ENCODE results near the gene GAL3ST2.

The GAL3ST2 gene

DNA sequence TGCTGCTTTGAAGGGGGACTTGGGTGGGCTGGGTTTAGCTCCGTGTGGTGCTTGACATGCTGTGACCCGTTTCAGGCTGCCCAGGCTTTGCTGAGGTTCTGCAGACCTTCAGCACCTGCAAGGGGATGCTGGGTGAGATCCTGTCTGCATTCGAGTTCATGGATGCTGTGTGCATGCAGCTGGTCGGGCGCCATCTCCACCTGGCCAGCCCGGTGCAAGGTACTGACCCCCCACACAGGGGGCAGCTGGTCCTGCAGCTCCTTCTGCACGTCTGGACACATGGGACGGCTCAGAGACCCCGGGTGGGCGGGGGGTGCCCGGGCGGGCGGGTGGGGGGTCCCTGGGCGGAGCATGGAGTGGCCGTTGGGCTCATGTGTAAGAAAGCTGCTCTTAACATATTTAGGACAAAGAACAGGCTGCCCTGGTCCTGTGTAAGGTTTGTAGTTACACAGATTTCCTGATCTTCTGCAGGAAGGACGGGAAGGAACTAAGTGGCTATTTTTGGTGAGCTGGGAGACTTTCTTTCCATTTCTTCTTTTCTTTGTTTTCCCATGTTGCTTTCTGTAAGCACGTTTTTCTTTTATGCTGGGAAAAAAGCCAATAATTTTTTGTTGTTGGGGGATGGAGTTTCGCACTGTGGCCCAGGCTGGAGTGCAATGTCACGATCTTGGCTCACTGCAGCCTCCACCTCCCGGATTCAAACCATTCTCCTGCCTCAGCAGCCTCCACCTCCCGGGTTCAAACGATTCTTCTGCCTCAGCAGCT, 26.4 kb upstream of the GAL3ST2 start:
- TF ChIP-seq, protein P1, sequence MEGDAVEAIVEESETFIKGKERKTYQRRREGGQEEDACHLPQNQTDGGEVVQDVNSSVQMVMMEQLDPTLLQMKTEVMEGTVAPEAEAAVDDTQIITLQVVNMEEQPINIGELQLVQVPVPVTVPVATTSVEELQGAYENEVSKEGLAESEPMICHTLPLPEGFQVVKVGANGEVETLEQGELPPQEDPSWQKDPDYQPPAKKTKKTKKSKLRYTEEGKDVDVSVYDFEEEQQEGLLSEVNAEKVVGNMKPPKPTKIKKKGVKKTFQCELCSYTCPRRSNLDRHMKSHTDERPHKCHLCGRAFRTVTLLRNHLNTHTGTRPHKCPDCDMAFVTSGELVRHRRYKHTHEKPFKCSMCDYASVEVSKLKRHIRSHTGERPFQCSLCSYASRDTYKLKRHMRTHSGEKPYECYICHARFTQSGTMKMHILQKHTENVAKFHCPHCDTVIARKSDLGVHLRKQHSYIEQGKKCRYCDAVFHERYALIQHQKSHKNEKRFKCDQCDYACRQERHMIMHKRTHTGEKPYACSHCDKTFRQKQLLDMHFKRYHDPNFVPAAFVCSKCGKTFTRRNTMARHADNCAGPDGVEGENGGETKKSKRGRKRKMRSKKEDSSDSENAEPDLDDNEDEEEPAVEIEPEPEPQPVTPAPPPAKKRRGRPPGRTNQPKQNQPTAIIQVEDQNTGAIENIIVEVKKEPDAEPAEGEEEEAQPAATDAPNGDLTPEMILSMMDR (IDR thresholded peaks at IDR 0.05), result no peak
- Histone ChIP-seq H3K79me2 (no peaks in the 10 kb centered on the region), H3K9me3 (ENCODE audit: control insufficient read depth, low read length) (no peaks in the 10 kb centered on the region), H2AFZ (no peak overlapping the region), H3K27me3 (ENCODE audit: control insufficient read depth, insufficient read depth, low read length) (no peaks in the 10 kb centered on the region), H3K4me2 (ENCODE audit: low read length) (no peak overlapping the region), H3K36me3 (ENCODE audit: control insufficient read depth, insufficient read depth, low read length) (no peaks in the 10 kb centered on the region), H3K9ac (no peak overlapping the region), H3K4me3 (ENCODE audit: low read depth, low read length) (no peak overlapping the region), H3K27ac (no peak overlapping the region), H3K4me1 (no peaks in the 10 kb centered on the region)

DNA sequence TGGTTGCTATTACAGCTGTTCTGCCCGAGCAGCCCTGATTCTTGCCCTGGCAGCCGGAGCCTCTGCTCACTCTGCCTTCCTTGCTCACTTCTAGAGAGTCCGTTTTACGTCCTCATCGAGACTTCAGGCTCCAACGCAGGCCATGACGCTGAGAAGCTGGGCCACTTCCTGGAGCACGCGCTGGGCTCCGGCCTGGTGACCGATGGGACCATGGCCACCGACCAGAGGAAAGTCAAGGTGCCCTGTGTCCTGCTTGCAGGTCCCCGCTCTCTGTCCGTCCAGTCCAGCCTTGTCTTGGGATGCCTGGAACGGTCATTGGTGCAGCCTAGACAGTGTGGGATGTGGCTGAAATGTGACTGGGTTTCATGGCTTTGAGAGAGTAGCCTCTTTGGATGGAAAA, 25.5 kb upstream of the GAL3ST2 start:
- no peak overlapping the region for H3K27ac ChIP-seq
- TF ChIP-seq, protein P1 (IDR thresholded peaks at IDR 0.05), result no peak

DNA sequence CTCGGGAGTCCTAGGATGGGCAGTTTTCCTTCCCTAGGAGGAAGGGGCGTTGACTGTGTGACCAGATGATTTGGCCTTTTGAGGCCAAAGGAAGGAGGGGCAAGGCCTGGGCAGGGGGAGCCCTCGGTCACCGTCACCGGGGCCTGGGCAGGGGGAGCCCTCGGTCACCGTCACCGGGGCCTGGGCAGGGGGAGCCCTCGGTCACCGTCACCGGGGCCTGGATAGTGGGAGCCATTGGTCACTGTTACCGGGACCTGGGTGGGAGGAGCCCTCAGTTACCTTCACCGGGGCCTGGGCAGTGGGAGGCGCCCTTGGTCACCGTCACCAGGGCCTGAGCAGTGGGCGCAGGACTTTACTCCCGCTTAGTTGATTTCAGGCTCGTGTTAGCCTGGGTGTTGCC, 24.8 kb upstream of the GAL3ST2 start:
- Histone ChIP-seq H3K36me3 (ENCODE audit: control insufficient read depth, insufficient read depth, low read length) (no peaks in the 10 kb centered on the region), H3K4me3 (ENCODE audit: low read depth, low read length) (no peak overlapping the region)
- TF ChIP-seq, protein P1 (IDR thresholded peaks at IDR 0.05), result no peak

More for the DNA sequence above, 25.5 kb upstream of the GAL3ST2 start:
- Histone ChIP-seq H3K36me3 (ENCODE audit: control insufficient read depth, insufficient read depth, low read length) (no peaks in the 10 kb centered on the region), H3K4me2 (ENCODE audit: low read length) (no peak overlapping the region), H3K27me3 (ENCODE audit: control insufficient read depth, insufficient read depth, low read length) (no peaks in the 10 kb centered on the region), H3K9ac (no peak overlapping the region), H3K4me3 (ENCODE audit: low read depth, low read length) (no peak overlapping the region), H2AFZ (no peak overlapping the region), H3K9me3 (ENCODE audit: control insufficient read depth, low read length) (no peaks in the 10 kb centered on the region), H3K79me2 (no peaks in the 10 kb centered on the region), H3K4me1 (no peaks in the 10 kb centered on the region)

DNA sequence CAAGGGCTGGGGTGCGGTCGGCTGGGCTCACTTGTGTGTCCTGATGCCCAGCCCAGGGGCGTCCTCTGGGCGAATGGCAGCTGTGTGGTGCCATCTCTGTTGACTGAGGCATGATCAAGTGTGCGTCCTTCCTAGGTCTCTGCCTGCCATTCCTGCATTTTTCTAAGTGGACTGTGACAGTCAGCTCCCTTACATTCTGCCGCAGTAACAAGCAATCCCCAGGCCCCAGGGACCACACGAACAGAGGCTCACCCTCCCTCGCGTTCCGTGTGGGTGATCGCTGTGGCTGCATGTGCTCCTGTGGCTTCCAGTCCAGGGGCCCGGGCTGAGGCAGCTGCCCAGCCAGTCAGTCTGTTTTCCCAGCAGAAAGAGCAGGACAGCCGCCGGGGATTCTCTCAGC, 24.4 kb upstream of the GAL3ST2 start:
- H3K4me2 ChIP-seq (ENCODE audit: low read length), result no peak overlapping the region
- no peak overlapping the region for H3K9ac ChIP-seq
- no peaks in the 10 kb centered on the region for H3K36me3 ChIP-seq (ENCODE audit: control insufficient read depth, insufficient read depth, low read length)
- no peaks in the 10 kb centered on the region for H3K9me3 ChIP-seq (ENCODE audit: control insufficient read depth, low read length)
- H3K4me1 ChIP-seq, result no peaks in the 10 kb centered on the region
- no peaks in the 10 kb centered on the region for H3K79me2 ChIP-seq
- no peak overlapping the region for H3K27ac ChIP-seq
- TF ChIP-seq, protein P1 (IDR thresholded peaks at IDR 0.05), result no peak
- H3K4me3 ChIP-seq (ENCODE audit: low read depth, low read length), result no peak overlapping the region
- no peak overlapping the region for H2AFZ ChIP-seq
- no peaks in the 10 kb centered on the region for H3K27me3 ChIP-seq (ENCODE audit: control insufficient read depth, insufficient read depth, low read length)

More for the DNA sequence above, 24.8 kb upstream of the GAL3ST2 start:
- no peak overlapping the region for H3K9ac ChIP-seq
- no peaks in the 10 kb centered on the region for H3K27me3 ChIP-seq (ENCODE audit: control insufficient read depth, insufficient read depth, low read length)
- no peak overlapping the region for H3K27ac ChIP-seq
- H2AFZ ChIP-seq, result no peak overlapping the region
- no peaks in the 10 kb centered on the region for H3K9me3 ChIP-seq (ENCODE audit: control insufficient read depth, low read length)
- H3K4me1 ChIP-seq, result no peaks in the 10 kb centered on the region
- H3K4me2 ChIP-seq (ENCODE audit: low read length), result no peak overlapping the region
- H3K79me2 ChIP-seq, result no peaks in the 10 kb centered on the region

All from parathyroid adenoma (tissue), 2 donors.